Panc1 (cell line): Measurements from ENCODE around the gene PIK3AP1. TPM values are rescaled to one million over a fixed set of nuclear protein-coding genes. Genes with fewer than 3 reads are reported as not detected.

Source experiments
- ATAC-seq: fragments of 200-7000 bp; cut with Tn5 transposase; 2 replicates; pipeline ENCODE4 v1.9.1; 2020; ENCODE audit warnings: mild to moderate bottlenecking, moderate library complexity
- BruUV-seq: library from RNA; stranded (reverse); fragments of 400-500 nt; replicated peaks from 2 replicates; lab custom pipeline; 2021; lab: Mats Ljungman, UMichigan
- CTCF ChIA-PET: fragments of 300-600 bp; sonication (Branson Sonifier 250); formaldehyde crosslinking; loops from one replicate; lab custom pipeline; 2022; ENCODE audit warnings: antibody characterized with exemption; lab: Charles Lee
- POLR2A ChIA-PET: fragments of 300-600 bp; sonication (Branson Sonifier 250); formaldehyde crosslinking; loops from one replicate; lab custom pipeline; 2022; ENCODE audit warnings: antibody characterized with exemption; lab: Charles Lee
- DNase-seq: peaks from one replicate; pipeline ENCODE4 v3.0.0-alpha.2; 2010; ENCODE audit warnings: low read depth, low spot score
- H3K27ac ChIP-seq: 2 replicates; pipeline ENCODE4 v1.5.1; 2011; ENCODE audit warnings: mild to moderate bottlenecking, low read length, inconsistent platforms
- H3K27me3 ChIP-seq: fragments of 200-500 bp; sonication (Bioruptor generic); 2 replicates; pipeline ENCODE4 v1.6.0; 2014; ENCODE audit warnings: low read length, inconsistent platforms; ENCODE audit not compliant: control insufficient read depth, insufficient read depth
- H3K36me3 ChIP-seq: fragments of 200-500 bp; sonication (Bioruptor generic); 2 replicates; pipeline ENCODE4 v1.5.1; 2014; ENCODE audit warnings: inconsistent platforms, mild to moderate bottlenecking, low read length, moderate library complexity; ENCODE audit not compliant: control insufficient read depth, insufficient read depth
- H3K4me1 ChIP-seq: 2 replicates; pipeline ENCODE4 v1.5.1; 2011; ENCODE audit warnings: inconsistent platforms, mild to moderate bottlenecking, low read length, moderate library complexity; ENCODE audit not compliant: control insufficient read depth, insufficient read depth
- H3K4me3 ChIP-seq, 2 experiments: 2 replicates each; pipeline ENCODE4 v1.5.1; 2011 to 2012; ENCODE audit warnings: low read depth in 2 of 2, low read length in 2 of 2, mild to moderate bottlenecking in 2 of 2, inconsistent platforms in 1 of 2, moderate library complexity in 1 of 2
- H3K9me3 ChIP-seq: fragments of 200-500 bp; sonication (Bioruptor generic); 2 replicates; pipeline ENCODE4 v1.5.1; 2014; ENCODE audit warnings: low read depth, mild to moderate bottlenecking, inconsistent platforms, low read length, moderate library complexity; ENCODE audit not compliant: control insufficient read depth, insufficient read depth
- POLR2AphosphoS5 ChIP-seq: IDR thresholded peaks from 2 replicates; pipeline ENCODE4 v1.6.1; 2012; ENCODE audit warnings: mild to moderate bottlenecking, low read depth, low read length, moderate library complexity
- SIN3A ChIP-seq: IDR thresholded peaks from 2 replicates; pipeline ENCODE4 v1.6.1; 2012; ENCODE audit warnings: low read depth, mild to moderate bottlenecking, low read length, moderate library complexity, borderline replicate concordance; ENCODE audit not compliant: insufficient read depth
- TCF7L2 ChIP-seq: IDR thresholded peaks from 2 replicates; pipeline ENCODE4 v1.6.1; 2011; ENCODE audit warnings: mild to moderate bottlenecking, low read depth, low read length, inconsistent platforms
- in situ Hi-C: cut with HindIII; loops from 2 replicates; pipeline ENCODE4 v1.10.0; 2016; ENCODE audit warnings: low sequenced_read_pairs, low pct_unique_long_range_greater_than_20kb
- intact Hi-C: fragments of 100-400 bp; cut with micrococcal nuclease; formaldehyde crosslinking; loops from one replicate; pipeline ENCODE4 v1.10.0; 2022; ENCODE audit not compliant: unreplicated experiment
- total RNA-seq: library from RNA; stranded (reverse); gene quantifications from one replicate; pipeline ENCODE4 v1.2.1, GENCODE V29; 2021; ENCODE audit not compliant: unreplicated experiment
- TF ChIP-seq, protein P1 (sequence below): fragments of 450-650 bp; IDR thresholded peaks from 2 replicates; pipeline ENCODE4 v1.5.1; 2017; ENCODE audit warnings: mild to moderate bottlenecking
- TF ChIP-seq, protein P2 (sequence below), 2 experiments: IDR thresholded peaks; 2 replicates each; pipeline ENCODE4 v1.6.1; 2011 to 2012; ENCODE audit warnings: low read depth in 2 of 2, control low read depth in 1 of 2, low read length in 1 of 2, mild to moderate bottlenecking in 1 of 2, moderate library complexity in 1 of 2; ENCODE audit not compliant: insufficient read depth in 1 of 2

The PIK3AP1 gene
- total RNA-seq, 1 experiment from 2014 or later: 2.6 TPM

DNA sequence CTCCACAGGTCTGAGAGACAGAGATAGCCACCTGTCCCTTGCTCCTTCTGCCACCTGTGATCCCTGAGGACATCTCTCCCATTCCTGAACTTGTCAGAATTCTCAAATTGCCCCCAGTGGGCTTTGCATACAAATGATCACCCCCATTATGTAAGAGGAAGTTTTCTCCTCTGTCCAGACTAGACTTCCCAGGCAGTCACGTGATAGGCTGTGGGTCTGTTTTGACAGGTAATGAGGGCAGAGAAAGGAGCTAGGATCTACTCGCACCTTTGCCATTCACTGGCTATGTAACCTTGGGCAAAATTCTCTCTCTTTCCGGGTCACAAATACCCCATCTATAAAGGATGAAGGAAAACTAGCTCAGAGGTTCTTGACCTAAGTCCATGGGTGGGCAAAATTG is 112.1 kb downstream of the PIK3AP1 start:
- no TSS peak for BruUV-seq
- no peak overlapping the region for H3K4me3 ChIP-seq
- intact Hi-C loops (no loop called here), in situ Hi-C loops (no loop called here)
- TF ChIP-seq POLR2AphosphoS5 (no peak), TCF7L2 (no peak), SIN3A (no peak)
- TF ChIP-seq, protein P1, sequence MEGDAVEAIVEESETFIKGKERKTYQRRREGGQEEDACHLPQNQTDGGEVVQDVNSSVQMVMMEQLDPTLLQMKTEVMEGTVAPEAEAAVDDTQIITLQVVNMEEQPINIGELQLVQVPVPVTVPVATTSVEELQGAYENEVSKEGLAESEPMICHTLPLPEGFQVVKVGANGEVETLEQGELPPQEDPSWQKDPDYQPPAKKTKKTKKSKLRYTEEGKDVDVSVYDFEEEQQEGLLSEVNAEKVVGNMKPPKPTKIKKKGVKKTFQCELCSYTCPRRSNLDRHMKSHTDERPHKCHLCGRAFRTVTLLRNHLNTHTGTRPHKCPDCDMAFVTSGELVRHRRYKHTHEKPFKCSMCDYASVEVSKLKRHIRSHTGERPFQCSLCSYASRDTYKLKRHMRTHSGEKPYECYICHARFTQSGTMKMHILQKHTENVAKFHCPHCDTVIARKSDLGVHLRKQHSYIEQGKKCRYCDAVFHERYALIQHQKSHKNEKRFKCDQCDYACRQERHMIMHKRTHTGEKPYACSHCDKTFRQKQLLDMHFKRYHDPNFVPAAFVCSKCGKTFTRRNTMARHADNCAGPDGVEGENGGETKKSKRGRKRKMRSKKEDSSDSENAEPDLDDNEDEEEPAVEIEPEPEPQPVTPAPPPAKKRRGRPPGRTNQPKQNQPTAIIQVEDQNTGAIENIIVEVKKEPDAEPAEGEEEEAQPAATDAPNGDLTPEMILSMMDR: no peak
- TF ChIP-seq, protein P2, sequence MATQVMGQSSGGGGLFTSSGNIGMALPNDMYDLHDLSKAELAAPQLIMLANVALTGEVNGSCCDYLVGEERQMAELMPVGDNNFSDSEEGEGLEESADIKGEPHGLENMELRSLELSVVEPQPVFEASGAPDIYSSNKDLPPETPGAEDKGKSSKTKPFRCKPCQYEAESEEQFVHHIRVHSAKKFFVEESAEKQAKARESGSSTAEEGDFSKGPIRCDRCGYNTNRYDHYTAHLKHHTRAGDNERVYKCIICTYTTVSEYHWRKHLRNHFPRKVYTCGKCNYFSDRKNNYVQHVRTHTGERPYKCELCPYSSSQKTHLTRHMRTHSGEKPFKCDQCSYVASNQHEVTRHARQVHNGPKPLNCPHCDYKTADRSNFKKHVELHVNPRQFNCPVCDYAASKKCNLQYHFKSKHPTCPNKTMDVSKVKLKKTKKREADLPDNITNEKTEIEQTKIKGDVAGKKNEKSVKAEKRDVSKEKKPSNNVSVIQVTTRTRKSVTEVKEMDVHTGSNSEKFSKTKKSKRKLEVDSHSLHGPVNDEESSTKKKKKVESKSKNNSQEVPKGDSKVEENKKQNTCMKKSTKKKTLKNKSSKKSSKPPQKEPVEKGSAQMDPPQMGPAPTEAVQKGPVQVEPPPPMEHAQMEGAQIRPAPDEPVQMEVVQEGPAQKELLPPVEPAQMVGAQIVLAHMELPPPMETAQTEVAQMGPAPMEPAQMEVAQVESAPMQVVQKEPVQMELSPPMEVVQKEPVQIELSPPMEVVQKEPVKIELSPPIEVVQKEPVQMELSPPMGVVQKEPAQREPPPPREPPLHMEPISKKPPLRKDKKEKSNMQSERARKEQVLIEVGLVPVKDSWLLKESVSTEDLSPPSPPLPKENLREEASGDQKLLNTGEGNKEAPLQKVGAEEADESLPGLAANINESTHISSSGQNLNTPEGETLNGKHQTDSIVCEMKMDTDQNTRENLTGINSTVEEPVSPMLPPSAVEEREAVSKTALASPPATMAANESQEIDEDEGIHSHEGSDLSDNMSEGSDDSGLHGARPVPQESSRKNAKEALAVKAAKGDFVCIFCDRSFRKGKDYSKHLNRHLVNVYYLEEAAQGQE (IDR thresholded peaks at IDR 0.05; ENCODE audit: insufficient read depth in 1 of 2, low read depth in 2 of 2, low read length in 1 of 2): no peak
- DNase-seq: no peak
- no peaks in the 10 kb centered on the region for H3K9me3 ChIP-seq
- no peak overlapping the region for H3K27ac ChIP-seq
- ChIA-PET POLR2A (no interaction called here), CTCF (no interaction called here)
- no peak for ATAC-seq
- H3K36me3 ChIP-seq: no peaks in the 10 kb centered on the region
- no peaks in the 10 kb centered on the region for H3K4me1 ChIP-seq
- H3K27me3 ChIP-seq: peaks cover 11% of the 10 kb centered on the region

DNA sequence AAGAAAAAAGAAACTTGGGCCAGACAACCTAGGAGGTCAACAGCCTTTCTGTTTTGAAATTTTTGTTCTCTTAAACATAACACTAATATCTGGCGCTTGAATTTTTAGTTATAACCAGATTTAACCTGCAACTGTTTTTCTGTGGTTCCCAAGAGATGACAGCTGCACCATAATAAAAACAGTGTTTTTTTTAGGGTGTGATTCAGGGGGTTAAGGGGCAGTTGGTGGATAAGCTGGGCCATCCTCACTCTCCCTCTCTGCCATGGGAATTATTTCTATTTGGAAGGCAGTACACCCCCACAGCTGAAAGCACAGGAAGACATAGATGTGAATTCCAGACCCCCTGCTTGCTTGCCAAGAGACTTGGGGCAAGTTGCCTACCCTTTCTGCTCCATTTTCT is 113.4 kb downstream of the PIK3AP1 start:
- CTCF ChIA-PET: no interaction called here
- intact Hi-C loops (no loop called here), in situ Hi-C loops (no loop called here)
- Histone ChIP-seq H3K4me1 (no peaks in the 10 kb centered on the region), H3K27ac (no peak overlapping the region), H3K4me3 (no peak overlapping the region), H3K36me3 (no peaks in the 10 kb centered on the region), H3K27me3 (peaks cover 11% of the 10 kb centered on the region), H3K9me3 (no peaks in the 10 kb centered on the region)
- TF ChIP-seq, protein P2 (IDR thresholded peaks at IDR 0.05; ENCODE audit: insufficient read depth in 1 of 2, low read depth in 2 of 2, low read length in 1 of 2): no peak
- TF ChIP-seq SIN3A: no peak
- TF ChIP-seq TCF7L2: no peak
- no peak for TF ChIP-seq POLR2AphosphoS5
- TF ChIP-seq, protein P1: no peak
- ATAC-seq: no peak
- POLR2A ChIA-PET: no interaction called here
- no TSS peak for BruUV-seq
- DNase-seq: no peak
